ENCODE data around the gene NF2.

NF2 gene

DNA sequence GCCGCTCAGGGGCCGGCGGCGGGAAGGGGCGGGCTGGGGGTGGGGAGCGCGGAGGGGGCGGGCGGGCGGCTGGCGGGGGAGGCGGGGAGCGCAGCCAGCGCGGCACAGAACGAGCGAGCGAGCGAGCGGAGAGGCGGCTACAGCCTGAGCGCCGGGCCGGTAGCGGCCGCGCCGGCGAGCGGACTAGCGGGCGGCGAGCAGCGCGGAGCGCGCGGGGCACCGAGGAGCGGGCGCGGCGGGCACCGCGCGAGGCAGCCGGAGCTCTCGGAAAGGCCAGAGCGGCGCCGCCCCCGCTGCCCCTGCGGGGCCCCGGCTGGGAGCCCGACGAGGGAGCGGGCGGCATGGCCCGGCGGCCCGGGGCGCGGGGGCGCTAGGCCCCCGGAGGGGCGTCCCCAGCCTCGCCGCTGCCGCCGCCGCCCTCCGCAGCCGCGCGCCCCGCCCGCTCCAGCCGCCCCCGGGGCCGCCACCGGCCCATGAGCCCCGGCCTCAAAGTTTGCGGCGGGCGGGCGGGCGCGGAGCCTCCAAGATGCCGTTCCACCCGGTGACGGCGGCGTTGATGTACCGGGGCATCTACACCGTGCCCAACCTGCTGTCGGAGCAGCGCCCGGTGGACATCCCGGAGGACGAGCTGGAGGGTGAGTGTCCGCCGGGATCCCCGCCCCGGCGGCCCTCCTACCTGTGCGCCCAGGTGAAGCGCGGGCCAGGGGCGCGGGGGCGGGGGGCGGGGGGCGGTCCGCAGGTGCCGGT is 116.6 kb downstream of the NF2 start, which contains the start of gene CABP7:
Gene CABP7, plus strand, starts transcription at position 105 of the 747 bp plus-strand sequence. Its CDS starts 422 bp downstream, at position 527.
- H3K9me3 Mint-ChIP-seq, result no peaks in the 10 kb centered on the region
- no peaks in the 10 kb centered on the region for H3K36me3 Mint-ChIP-seq (ENCODE audit: low read depth)
- H3K27ac Mint-ChIP-seq, result no peak within 1 kb of the TSS
- H3K27me3 Mint-ChIP-seq, result peaks cover 43% of the 10 kb centered on the region
- ATAC-seq (no peak), DNase-seq (no peak)
- H3K4me3 Mint-ChIP-seq, result no peak within 1 kb of the TSS
- peaks cover 2% of the 10 kb centered on the region for H3K4me1 Mint-ChIP-seq

DNA sequence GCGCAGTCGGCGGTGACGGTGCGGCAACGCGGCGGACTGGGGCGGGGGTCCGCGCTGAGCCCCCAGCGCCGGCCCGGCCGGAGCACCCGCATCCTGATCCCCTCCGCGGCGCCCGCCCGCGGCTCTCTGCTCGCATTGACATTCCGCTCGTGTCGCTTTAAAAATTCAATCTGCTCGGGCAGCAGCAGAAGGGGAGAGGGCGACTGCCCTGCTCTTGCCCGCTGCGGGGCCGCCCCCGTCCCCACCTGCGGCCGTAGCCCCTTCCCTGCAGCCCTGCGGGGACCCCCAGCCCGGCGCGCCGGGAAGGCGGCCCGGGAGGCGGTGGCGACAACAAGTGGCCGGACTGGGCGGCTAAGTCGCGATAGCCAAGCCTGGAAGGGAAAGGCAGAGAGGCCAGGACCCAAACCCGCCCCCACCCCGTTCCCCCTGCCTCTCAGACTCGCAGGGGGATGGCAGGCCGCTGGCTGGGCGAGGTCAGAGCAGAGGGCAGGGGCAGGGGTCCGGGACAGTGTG is 117.4 kb downstream of the NF2 start:
- peaks cover 43% of the 10 kb centered on the region for H3K27me3 Mint-ChIP-seq
- H3K27ac Mint-ChIP-seq, result no peak overlapping the region
- no peaks in the 10 kb centered on the region for H3K9me3 Mint-ChIP-seq
- H3K4me3 Mint-ChIP-seq, result no peak overlapping the region
- no peak for DNase-seq
- no peaks in the 10 kb centered on the region for H3K36me3 Mint-ChIP-seq (ENCODE audit: low read depth)
- peaks cover 2% of the 10 kb centered on the region for H3K4me1 Mint-ChIP-seq
- no peak for ATAC-seq

DNA sequence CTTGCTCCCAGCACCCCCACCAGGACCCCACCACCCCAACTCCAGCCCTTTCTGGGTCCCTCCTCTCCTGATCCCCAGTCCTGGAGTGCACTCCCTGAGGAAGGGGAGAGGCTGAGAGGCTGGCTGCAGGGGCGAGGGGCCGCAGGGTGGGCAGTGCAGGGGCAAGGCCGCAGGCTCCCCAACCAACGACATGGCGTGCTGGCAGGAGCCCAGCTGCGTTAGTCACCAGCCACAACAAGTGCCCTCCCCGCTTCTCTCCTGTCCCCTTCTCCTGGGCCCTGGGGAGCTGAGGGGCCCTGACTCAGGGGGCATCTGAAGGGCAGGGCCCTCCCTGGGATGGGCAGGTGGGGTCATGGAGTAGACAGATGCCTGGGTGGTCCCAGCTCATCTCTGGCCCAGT is 118.7 kb downstream of the NF2 start:
- ATAC-seq (no peak), DNase-seq (no peak)
- no peaks in the 10 kb centered on the region for H3K9me3 Mint-ChIP-seq
- H3K27ac Mint-ChIP-seq, result no peak overlapping the region
- H3K4me1 Mint-ChIP-seq, result peaks cover 2% of the 10 kb centered on the region
- no peaks in the 10 kb centered on the region for H3K36me3 Mint-ChIP-seq (ENCODE audit: low read depth)
- no peak overlapping the region for H3K4me3 Mint-ChIP-seq
- H3K27me3 Mint-ChIP-seq, result peaks cover 36% of the 10 kb centered on the region

DNA sequence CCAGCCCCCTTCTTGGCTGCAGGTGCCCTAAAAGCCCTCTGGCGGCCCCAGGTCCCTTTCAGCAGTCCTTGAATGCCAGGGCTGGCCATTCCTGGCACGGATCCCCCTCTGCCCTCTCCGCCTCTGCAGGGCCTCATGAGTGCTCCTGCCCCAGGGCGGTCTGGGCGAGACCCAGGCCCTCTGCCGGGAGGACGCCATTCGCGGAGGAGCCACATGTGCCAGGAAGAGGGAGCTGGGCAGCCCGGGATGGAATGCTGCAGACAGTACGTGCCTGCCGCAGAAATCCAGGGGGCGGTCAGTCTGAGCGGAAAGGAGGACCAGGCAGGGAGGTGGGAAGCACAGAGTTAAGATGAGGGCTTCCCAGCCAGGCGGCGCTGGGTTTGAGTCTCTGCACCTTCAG is 119.2 kb downstream of the NF2 start:
- Mint-ChIP-seq H3K36me3 (ENCODE audit: low read depth) (no peaks in the 10 kb centered on the region), H3K27ac (no peak overlapping the region), H3K4me1 (peaks cover 2% of the 10 kb centered on the region), H3K4me3 (no peak overlapping the region), H3K27me3 (peaks cover 32% of the 10 kb centered on the region), H3K9me3 (no peaks in the 10 kb centered on the region)
- DNase-seq, result no peak
- ATAC-seq, result no peak

DNA sequence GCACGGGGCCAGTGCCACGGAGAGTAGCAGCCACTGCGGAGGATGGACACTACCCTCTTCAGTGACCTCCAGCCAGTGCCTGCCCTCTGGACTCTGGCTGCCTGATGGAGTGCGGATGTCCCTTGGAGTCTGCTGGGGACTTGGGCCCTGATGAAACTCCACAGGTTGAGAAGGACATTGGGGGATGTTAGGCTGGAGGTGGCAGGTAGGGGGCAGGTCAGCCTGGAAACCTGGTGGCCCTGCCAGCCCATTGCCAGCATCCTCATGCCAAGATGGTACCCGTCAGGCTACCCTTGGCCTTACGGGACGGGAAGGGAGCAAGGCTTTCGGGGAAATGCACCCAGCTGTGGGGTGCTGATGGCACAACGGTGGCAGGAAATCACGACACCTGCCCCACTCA is 120.3 kb downstream of the NF2 start:
- no peak for DNase-seq
- H3K9me3 Mint-ChIP-seq, result no peaks in the 10 kb centered on the region
- no peak overlapping the region for H3K4me3 Mint-ChIP-seq
- ATAC-seq, result no peak
- peaks cover 2% of the 10 kb centered on the region for H3K4me1 Mint-ChIP-seq
- peaks cover 21% of the 10 kb centered on the region for H3K27me3 Mint-ChIP-seq
- H3K36me3 Mint-ChIP-seq (ENCODE audit: low read depth), result no peaks in the 10 kb centered on the region
- H3K27ac Mint-ChIP-seq, result no peak overlapping the region

DNA sequence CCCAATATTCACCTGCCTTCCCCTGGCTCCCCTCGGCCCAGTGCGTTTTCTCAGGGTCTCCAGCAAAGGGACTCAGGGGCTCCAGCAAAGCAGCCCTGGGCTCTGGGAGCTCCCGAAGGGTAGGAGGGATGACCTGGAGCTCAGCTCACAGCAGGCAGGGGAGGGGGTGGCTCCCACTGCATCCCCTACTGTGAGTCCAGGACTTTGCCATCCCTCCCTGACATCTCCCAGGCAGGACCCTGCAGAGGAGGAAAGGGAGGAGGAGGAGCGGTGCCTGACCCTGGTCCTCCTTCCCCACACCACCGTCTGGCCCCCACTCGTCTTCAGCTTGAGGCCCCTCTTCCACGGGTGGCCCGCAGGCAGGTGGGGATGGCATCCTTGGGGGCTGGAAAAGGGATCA is 121.4 kb downstream of the NF2 start:
- DNase-seq (no peak), ATAC-seq (no peak)
- no peaks in the 10 kb centered on the region for H3K36me3 Mint-ChIP-seq (ENCODE audit: low read depth)
- H3K9me3 Mint-ChIP-seq, result no peaks in the 10 kb centered on the region
- peaks cover 2% of the 10 kb centered on the region for H3K4me1 Mint-ChIP-seq
- peaks cover 12% of the 10 kb centered on the region for H3K27me3 Mint-ChIP-seq
- H3K27ac Mint-ChIP-seq, result no peak overlapping the region
- no peak overlapping the region for H3K4me3 Mint-ChIP-seq

DNA sequence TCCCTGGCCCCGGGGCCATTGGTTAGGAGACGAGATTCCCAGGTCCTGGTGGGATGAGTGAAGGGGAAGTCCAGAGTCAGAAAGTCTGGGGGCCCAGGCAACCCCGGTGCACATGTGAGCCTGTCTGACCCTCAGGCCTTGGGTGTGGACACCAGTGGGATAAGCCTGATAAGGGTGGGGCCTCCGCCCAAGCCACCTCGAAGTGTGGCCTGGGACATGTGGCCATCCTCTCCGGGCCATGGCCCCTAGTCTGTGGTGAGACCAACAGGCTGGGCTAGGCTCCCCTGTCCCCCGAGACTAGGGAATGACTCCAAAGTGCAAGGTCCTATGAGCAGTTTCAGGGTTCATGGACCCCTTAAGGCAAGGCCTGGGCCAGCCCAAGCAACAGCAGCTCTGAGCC is 122.7 kb downstream of the NF2 start:
- Mint-ChIP-seq H3K4me1 (peaks cover 2% of the 10 kb centered on the region), H3K27ac (no peak overlapping the region), H3K27me3 (peaks cover 10% of the 10 kb centered on the region), H3K36me3 (ENCODE audit: low read depth) (no peaks in the 10 kb centered on the region), H3K9me3 (no peaks in the 10 kb centered on the region), H3K4me3 (no peak overlapping the region)
- no peak for DNase-seq
- no peak for ATAC-seq

DNA sequence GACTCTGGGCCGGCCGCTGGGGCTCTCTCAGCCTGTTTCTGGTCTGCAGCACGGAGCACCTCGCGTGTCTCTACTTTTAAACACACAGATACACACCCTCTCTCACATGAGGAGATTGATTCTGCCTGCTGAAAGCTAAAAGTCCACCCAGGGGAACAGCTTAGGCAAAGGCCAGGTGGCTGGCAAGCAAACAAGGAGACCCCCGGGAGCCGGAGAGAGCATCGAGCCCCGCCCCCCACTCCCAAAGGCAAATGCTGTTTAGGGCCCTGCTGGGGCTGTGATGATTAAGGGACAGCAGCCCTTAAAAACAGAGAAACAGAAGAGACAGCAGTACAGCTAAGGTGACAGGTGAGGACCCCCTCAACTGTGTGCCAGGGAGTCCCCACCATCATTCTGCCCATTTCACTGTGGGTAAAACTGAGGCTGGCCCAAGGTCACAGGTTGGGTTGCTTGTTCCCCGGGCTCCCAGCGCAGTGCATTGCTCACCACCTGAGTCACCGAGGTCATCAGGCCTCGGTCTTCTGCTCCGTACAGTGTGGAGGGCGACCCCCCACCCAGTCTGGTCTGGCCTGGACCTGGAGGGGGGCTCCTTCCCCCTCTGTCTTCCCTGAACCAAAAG is 123.2 kb downstream of the NF2 start:
- H3K27ac Mint-ChIP-seq, result no peak overlapping the region
- no peaks in the 10 kb centered on the region for H3K36me3 Mint-ChIP-seq (ENCODE audit: low read depth)
- ATAC-seq (no peak), DNase-seq (no peak)
- peaks cover 7% of the 10 kb centered on the region for H3K27me3 Mint-ChIP-seq
- no peaks in the 10 kb centered on the region for H3K4me1 Mint-ChIP-seq
- no peaks in the 10 kb centered on the region for H3K9me3 Mint-ChIP-seq
- H3K4me3 Mint-ChIP-seq, result no peak overlapping the region

DNA sequence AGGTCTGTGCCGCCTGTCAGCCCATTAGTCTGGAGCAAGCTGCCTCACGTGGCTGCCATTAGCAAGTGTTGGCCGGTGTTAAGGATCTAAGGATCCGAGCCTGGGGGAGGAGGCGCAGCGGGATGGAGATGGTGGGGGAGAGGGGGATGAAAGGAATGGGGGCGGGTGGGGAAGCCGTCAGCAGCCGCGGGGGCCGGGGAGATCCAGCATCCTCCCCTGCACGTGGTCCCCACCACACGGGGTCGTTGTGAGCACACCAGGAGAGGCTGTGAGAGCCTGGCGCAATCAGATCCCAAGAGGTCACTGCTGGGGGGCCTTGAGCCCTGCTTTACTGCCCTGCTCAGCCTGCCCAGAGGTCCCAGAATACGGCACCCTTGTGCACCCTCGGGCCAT is 123.7 kb downstream of the NF2 start:
- no peaks in the 10 kb centered on the region for H3K36me3 Mint-ChIP-seq (ENCODE audit: low read depth)
- H3K4me3 Mint-ChIP-seq, result no peak overlapping the region
- no peaks in the 10 kb centered on the region for H3K9me3 Mint-ChIP-seq
- peak; percentile 24 for DNase-seq
- ATAC-seq, result no peak
- H3K4me1 Mint-ChIP-seq, result no peaks in the 10 kb centered on the region
- H3K27me3 Mint-ChIP-seq, result peaks cover 3% of the 10 kb centered on the region
- no peak overlapping the region for H3K27ac Mint-ChIP-seq

DNA sequence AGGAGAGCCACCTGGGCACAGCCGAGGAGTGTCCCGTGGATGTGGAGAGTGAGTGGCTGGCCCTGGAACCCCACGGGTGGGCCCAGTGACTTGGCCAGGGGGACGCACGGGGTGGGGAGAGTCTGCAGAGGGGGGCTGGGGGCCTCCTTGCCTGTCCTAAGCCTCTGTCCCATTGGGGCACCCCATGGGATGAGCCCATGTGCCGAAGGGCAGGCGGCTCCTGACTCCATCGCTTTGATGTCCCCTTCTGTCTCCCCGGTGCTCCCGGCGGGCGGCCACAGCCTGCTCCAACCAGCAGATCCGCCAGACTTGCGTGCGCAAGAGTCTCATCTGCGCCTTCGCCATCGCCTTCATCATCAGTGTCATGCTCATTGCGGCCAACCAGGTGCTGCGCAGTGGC is 125.7 kb downstream of the NF2 start:
- H3K27me3 Mint-ChIP-seq, result no peaks in the 10 kb centered on the region
- H3K4me3 Mint-ChIP-seq, result no peak overlapping the region
- H3K9me3 Mint-ChIP-seq, result no peaks in the 10 kb centered on the region
- DNase-seq, result no peak
- no peak for ATAC-seq
- no peak overlapping the region for H3K27ac Mint-ChIP-seq
- H3K4me1 Mint-ChIP-seq, result no peaks in the 10 kb centered on the region
- H3K36me3 Mint-ChIP-seq (ENCODE audit: low read depth), result no peaks in the 10 kb centered on the region

DNA sequence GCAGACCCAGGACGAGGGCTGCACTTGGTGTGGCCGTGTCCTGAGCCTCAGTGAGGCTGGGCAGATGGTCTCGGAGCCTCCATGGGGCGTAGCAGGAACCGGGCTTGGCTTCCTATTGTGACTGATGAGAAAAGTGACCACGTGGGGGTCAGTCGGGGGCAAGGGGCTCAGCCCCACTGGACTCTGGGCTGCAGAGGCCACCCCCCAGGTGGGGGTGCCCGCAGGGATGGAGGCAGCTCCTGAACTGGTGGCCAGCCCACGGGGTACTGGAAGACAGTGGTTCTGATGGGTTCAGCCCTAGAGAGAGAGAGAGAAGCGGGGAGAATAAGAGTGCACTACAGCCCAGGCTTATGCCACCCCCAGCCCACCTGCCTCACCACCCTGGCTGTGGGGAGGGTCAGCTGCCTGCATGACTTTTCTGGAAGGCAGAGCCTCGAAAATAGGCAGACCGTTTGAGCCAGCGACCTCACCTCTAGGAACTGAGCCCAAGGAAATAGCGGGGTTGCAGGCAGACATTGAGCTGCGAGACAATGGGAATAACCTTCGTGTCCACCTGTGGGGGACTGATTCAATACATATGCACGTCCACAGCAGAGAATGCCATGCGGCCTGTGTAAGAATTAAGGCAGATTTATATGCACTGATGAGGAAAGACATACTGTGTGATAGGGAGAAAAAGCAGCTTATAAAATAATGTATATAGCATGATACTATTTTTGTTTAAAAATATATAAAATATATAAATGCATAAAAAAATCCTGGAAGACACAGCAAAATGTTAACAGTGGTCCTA is 127.8 kb downstream of the NF2 start:
- no peak overlapping the region for H3K27ac Mint-ChIP-seq
- no peak overlapping the region for H3K4me3 Mint-ChIP-seq
- no peaks in the 10 kb centered on the region for H3K36me3 Mint-ChIP-seq (ENCODE audit: low read depth)
- H3K27me3 Mint-ChIP-seq, result no peaks in the 10 kb centered on the region
- H3K9me3 Mint-ChIP-seq, result no peaks in the 10 kb centered on the region
- no peak for DNase-seq
- no peak for ATAC-seq
- no peaks in the 10 kb centered on the region for H3K4me1 Mint-ChIP-seq

DNA sequence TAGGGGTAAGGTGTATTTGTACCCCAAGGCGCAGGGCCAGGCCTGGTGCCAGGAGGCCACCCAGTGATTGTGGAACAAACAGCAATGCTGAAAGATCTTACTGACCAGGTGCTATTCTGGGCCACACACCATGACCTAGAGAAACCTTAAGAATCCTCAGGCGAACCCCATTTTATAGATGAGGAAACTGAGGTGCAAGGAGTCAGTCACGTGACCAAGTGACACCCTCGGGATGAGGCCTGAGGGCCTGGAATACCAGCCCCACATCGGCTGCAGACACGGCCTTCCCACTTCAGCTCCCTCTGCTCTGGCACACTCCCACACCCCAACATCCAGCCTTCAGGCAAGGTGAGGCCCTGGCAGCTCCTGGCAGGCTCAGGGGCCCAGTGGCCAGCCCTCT is 129.4 kb downstream of the NF2 start:
- Mint-ChIP-seq H3K27me3 (no peaks in the 10 kb centered on the region), H3K27ac (no peak overlapping the region), H3K36me3 (ENCODE audit: low read depth) (peaks cover 2% of the 10 kb centered on the region), H3K9me3 (no peaks in the 10 kb centered on the region), H3K4me1 (no peaks in the 10 kb centered on the region), H3K4me3 (no peak overlapping the region)
- no peak for ATAC-seq
- no peak for DNase-seq

DNA sequence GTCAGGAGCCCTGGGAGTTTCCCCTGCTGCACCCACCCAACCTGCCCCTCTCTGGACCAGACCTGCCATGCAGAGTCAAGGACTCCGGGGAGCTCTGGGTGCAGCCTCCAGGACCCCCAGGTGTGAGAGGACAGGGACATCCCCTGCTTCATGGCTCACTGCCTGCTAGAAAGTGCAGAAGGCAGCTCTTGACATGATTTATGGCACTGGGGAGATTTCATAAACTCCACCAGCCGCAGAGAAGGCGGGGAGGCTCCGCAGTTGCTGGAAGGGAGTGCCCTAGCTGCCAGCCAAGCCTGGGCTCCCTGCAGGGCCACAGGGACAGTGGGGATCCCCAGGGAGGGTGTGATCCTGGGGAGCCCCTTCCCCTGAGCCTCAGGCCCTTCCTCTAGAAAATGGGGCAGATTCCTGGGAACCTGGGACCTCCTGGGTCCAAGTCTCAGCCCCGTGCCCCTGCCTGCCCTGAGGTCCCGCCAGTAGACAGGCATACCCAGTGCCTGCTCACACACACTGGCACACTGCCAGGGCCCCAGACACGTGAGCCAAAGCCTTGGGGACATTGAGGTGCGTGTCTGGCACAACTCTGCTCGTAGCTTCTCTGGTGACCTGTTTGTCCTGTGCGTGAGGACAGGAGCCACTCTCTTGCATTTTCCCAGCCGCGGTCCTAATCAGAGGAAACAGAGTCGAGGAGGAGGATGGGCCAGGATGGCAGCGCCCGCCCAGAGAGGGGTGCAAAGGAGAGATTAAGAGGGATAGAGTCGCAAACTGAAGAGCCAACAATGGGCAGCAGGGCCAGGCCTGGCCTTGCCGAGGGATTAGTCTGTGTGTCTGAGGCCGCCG is 130.1 kb downstream of the NF2 start:
- ATAC-seq (peak; percentile 12), DNase-seq (no peak)
- no peaks in the 10 kb centered on the region for H3K9me3 Mint-ChIP-seq
- no peaks in the 10 kb centered on the region for H3K4me1 Mint-ChIP-seq
- no peak overlapping the region for H3K4me3 Mint-ChIP-seq
- H3K36me3 Mint-ChIP-seq (ENCODE audit: low read depth), result peaks cover 2% of the 10 kb centered on the region
- H3K27me3 Mint-ChIP-seq, result no peaks in the 10 kb centered on the region
- H3K27ac Mint-ChIP-seq, result no peak overlapping the region

DNA sequence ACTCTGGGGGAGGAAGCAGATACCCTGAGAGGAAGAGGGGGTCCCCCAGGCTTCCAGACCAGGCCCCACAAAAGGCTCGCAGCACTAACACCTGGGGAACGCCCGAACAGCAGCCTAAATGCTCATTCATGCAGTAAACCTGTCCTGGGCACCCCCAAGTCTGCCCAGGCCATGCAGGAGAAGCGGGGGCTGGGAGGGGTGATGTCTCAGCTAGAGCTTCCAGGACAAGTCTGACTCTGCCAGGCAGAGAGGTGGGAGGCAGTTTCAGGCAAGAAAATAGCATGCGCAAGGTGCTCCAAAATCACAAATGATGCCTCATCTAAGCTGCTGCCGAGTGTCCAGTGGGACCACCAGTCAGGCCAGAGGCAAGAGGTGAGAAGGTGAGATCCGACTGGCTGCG is 131.0 kb downstream of the NF2 start:
- Mint-ChIP-seq H3K4me1 (no peaks in the 10 kb centered on the region), H3K36me3 (ENCODE audit: low read depth) (peaks cover 2% of the 10 kb centered on the region), H3K27ac (no peak overlapping the region), H3K27me3 (no peaks in the 10 kb centered on the region), H3K4me3 (no peak overlapping the region), H3K9me3 (no peaks in the 10 kb centered on the region)
- no peak for ATAC-seq
- no peak for DNase-seq
